Transverse colon (tissue), 3 donors: ENCODE data around the gene VRK2.

Experiments used
- CTCF ChIP-seq, 5 experiments: fragments of 200-600 bp in 3 of 5; fragments of 450-650 bp in 2 of 5; sonication (generic) in 3 of 5; IDR thresholded peaks; 1 replicate in 2 of 5; 2 replicates in 3 of 5; pipeline ENCODE4 v1.5.1; 2016 to 2017; ENCODE audit warnings: antibody characterized with exemption in 5 of 5, inconsistent platforms in 3 of 5, mild to moderate bottlenecking in 2 of 5, moderate library complexity in 1 of 5
- EP300 ChIP-seq: sonication (generic); formaldehyde crosslinking; IDR thresholded peaks from one replicate; pipeline ENCODE4 v1.6.1; 2017; ENCODE audit warnings: antibody characterized with exemption, low read depth
- POLR2A ChIP-seq: fragments of 450-650 bp; IDR thresholded peaks from one replicate; pipeline ENCODE4 v1.6.1; 2016; ENCODE audit warnings: antibody characterized with exemption, mild to moderate bottlenecking, moderate library complexity

- TF ChIP-seq POLR2A, result no peak
- no peak for TF ChIP-seq EP300
- TF ChIP-seq CTCF (IDR thresholded peaks at IDR 0.05), result no peak
These were observed 34.4 kb downstream of the VRK2 start for GRCh38 chr2:58081000-58081399.
